GM18502 (cell line): ENCODE measurements around the gene ASIP.

Experiments
- ATAC-seq: cut with Tn5 transposase; IDR thresholded peaks from one replicate; pipeline ENCODE4 v1.9.1; 2021; ENCODE audit warnings: mild to moderate bottlenecking; ENCODE audit not compliant: unreplicated experiment, poor library complexity

ASIP gene

DNA sequence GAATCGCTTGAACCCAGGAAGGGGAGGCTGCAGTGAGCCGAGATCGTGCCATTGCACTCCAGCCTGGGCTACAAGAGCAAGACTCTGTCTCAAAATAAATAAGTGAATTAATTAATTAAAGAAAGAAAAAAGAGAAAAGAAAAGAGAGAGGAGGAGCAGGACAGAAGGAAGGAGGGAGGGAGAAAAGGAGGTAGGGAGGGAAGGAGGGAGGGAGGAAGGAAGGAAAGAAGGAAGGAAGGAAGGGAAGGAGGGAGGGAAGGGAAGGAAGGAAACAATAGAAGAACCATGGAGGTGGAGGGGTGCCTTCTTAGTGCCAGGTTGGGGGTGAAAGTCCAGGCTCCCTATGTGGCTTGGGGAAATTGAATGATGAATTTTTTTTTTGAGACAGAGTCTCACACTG is 68.5 kb downstream of the ASIP start:
- ATAC-seq: no peak

DNA sequence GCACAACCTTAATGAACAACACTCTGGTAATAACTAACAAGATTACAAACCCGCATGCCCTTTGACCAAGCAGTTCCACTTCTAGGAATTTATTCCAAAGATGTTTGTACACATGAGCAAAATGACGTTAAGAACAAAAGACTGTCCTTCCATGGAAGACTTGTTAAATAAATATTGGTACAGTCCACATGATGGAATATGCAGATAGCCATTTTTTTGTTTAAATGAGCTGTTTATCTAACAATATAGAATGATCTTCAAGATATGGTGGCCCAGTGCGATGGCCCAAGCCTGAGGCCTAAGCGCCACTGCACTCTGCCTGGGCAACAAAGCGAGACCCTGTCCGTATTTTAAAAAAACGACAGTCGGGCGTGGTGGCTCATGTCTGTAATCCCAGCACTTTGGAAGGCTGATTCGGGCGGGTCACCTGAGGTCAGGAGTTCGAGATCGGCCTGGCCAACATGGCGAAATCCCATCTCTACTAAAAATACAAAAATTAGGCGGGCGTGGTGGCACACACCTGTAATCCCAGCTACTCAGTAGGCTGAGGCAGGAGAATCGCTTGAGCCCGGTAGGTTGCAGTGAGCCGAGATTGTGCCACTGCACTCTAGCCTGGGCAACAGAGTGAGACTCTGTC is 69.4 kb downstream of the ASIP start:
- no peak for ATAC-seq

DNA sequence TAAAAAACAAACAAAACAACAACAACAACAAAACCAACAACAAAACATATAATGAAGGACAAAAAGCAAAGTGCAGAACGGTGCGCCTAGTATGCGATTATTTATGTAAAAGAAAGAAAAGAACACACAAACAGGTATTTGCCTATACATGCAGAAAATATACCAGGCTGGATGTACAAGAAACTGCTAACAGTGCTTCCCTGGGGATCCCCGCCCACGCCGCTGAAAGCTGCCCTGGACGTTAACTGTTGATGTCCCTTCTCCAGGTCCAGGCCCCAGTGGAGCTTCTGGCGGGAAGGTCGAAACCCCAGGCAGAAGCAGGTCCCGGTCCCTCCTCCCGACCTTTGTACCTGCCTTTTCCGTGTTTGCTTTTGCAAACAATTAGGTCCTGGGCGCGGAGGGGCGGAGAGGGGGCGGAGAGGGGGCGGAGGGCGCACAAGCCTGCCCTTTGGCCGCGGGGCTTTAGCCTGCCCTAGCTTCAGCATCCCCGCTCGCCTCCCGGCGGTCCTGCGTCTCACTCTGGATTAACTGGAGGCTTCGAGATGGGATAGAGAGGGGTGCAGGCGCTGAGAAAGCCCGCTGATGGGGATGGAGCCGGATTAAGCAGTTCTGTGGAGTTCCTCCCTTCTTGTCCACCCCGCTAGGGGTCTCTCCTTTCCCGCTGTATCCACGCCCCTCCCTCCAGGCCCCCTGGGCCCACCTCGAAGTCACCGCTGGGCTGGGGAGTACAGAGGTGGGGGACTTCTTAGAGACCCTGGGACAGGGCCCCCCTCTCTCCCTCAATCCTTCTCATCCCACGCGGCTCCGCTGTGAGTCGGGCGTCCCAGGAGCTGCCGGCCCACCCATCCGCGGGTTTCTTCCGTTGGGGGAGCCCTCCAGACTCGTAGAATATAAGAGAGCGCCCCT is 70.1 kb downstream of the ASIP start:
- no peak for ATAC-seq

DNA sequence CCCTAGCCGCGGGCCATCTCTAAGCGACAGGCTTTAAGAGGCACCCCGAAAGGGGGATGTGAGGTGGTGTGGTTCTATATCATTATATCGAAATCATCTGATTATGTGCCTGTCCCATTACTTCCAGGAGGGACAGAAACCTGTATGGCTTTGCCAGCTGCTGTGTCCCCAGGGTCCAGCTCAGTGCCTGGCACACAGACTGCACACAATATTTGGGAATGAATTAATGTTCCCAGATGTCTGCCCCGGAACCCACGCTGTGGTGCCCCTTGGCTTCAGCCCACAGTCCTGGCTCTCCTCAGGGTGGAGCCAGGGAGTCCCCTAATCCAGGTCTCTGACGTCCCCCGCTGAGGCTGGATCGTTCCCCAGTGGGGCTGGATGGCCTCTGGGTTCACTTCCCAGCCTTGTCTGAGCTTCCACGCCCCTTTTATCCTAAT is 70.8 kb downstream of the ASIP start:
- no peak for ATAC-seq

DNA sequence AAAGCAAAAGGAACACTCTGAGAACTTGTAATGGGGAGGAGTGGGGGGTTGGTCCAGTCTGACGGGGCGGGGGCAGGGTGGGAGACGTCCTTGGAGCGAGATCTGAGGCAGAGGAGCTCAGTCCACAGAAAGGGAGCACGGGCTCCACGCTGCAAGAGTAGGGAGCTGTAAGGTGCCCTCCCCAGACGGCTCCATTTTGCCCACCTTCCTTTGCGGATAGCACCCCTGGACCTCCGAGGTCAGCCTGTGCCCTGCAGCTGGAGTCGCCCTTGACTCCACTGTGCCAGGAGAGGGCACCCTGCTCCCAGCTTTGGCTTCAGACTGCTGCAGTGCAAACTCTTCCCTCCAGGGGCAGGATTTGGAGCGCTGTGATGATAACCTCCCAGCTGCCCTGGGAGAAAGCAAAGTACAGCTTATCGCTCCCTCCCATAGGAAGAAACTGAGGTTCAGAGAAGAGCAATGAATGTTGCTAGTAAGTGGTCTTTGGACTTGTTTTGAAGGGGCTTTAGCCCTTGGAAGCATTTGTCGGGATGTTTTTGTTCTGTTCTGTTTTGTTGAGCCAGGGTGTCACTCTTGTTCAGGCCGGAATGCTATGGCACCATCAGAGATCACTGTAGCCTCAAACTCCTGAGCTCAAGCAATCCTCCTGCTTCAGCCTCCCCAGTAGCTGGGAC is 71.5 kb downstream of the ASIP start:
- peak; percentile 81 for ATAC-seq

DNA sequence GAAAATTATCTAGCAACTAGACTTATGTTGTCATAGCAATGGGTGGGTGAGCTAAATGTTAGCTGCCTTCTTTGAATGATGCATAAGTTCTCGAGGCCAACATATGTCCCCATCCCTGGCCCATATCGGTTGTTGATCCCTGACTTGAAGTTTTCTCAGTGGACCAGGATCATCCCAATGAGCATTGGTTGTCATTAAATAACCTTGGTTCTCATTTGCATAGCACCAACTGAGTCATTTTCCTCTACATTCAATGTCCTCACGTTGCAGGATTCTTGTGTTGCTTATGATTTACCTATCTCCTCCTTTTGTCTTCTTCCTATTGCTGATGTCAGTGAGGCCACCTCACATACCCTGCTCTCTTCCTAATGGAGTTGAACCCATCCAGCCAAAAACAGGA is 74.0 kb downstream of the ASIP start:
- ATAC-seq: no peak

DNA sequence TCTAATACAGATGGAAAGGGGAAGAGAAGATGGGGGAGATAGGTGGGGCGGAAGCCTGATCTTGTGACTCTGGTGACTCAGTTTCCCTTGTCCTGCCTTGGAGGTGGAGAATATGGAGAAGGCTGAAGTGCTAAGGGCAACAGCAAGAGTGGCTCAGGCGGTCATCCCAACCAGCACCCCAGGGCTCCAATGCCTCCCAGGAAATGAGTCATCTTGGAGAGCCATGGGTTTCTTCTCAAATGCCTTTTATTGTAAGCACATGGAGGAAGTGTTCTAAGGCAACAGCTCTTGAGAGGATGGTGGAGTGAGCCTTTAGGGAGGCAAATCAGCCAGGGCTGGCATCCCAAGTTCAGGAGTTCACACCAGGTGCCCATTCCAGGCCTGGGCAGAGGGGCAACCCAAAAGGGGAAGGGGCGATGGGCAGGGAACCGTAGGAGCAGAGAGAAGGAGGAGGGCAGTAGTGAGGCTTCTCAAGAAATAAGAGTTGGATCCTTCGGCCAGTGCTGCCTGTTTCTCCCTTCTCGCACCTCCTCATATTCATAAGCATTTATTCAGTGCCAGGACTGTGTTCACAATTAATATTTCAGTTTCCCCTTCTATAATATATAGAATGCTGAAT is 75.1 kb downstream of the ASIP start:
- ATAC-seq: no peak
